Astrocyte of the cerebellum (primary cell): Measurements from ENCODE around the gene LRRC73.

Experiments used
- DNase-seq: peaks from one replicate; pipeline ENCODE4 v3.0.0-alpha.2; 2011; ENCODE audit warnings: low read depth
- H3K4me3 ChIP-seq: 2 replicates; pipeline ENCODE4 v1.5.1; 2011; ENCODE audit warnings: mild to moderate bottlenecking, low read depth, low read length, moderate library complexity
- CTCF ChIP-seq: IDR thresholded peaks from 2 replicates; pipeline ENCODE4 v1.5.1; 2012; ENCODE audit warnings: low read length, low read depth, moderate library complexity, mild to moderate bottlenecking; ENCODE audit errors: missing control alignments
- in situ Hi-C: cut with HindIII; loops from 2 replicates; pipeline ENCODE4 v1.10.0; 2017; ENCODE audit warnings: low sequenced_read_pairs

The LRRC73 gene

GRCh38 chr6:43475516-43475915 is 34.6 kb downstream of the LRRC73 start:
- TF ChIP-seq CTCF: no peak
- in situ Hi-C loops: no loop called here

DNA sequence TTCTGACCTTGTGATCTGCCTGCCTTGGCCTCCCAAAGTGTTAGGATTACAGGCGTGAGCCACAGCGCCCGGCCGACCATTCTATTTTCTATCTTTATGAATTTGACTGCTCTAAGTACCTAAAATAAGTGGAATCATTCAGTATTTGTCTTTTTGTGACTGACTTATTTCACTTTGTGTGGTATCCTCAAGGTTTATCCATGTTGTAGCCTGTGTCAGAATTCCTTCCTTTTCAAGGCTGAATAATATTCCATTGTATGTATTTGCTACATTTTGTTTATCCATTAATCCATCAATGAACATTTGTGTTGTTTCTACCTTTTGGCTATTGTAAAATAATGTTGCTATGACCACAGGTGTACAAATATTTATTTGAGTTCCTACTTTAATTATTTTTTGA is 37.6 kb downstream of the LRRC73 start:
- in situ Hi-C loops: no loop called here
- no peak for TF ChIP-seq CTCF

More at GRCh38 chr6:43475516-43475915, 34.6 kb downstream of the LRRC73 start:
- DNase-seq: no peak
- H3K4me3 ChIP-seq: no peak overlapping the region

GRCh38 chr6:43471399-43471798 is 38.7 kb downstream of the LRRC73 start:
- in situ Hi-C loops: no loop called here
- H3K4me3 ChIP-seq: no peak overlapping the region
- no peak for TF ChIP-seq CTCF
- DNase-seq: no peak

More for the DNA sequence above, 37.6 kb downstream of the LRRC73 start:
- no peak overlapping the region for H3K4me3 ChIP-seq
- DNase-seq: no peak

- TF ChIP-seq CTCF: no peak
- H3K4me3 ChIP-seq: no peak overlapping the region
- in situ Hi-C loops: no loop called here
- no peak for DNase-seq
Measured at GRCh38 chr6:43469947-43470346, 40.2 kb downstream of the LRRC73 start.

DNA sequence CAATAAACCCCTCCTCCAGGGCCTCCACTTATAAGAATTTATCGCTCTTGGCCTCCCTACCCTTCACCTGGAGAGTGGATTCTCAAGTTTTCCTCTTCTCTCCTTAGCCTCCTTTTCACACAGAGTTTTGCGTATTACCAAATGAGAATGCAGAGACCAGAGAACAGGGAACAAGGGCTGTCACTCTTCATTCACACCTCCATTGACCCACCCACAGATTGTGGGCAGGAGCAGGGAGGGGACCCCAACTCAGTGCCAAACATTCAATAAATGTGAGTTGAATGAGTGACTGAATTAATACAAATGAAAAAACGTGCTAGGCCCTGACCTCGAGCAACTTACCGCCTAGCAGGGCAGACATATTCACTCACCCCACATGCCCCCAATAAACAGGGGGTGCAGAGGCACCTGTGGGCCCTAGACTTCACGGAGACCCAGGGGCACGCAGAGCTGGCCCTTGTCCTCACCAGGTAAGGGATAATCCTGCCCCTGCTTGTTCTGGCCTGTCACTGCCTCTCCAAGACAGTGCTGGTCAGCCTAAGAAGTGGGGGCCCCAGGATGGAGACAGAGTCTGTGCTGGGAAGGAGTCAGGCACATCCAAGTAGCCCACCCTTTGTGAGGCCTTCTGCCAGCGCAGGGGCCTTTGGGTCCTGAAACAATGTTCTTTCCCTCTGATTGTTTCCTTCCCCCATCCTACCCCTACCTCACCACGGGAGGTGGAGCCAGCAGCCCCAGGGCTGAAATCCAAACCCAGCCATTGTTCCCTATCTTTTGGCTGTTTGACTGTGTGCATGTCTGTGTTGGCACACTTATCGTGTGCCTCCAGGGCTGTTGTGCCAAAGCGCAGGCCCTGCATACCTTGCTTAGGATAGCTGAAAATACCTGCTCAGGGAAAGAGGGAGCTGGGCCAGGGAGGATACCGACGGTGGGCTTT is 41.1 kb downstream of the LRRC73 start:
- no peak for DNase-seq
- no peak for TF ChIP-seq CTCF
- in situ Hi-C loops: no loop called here
- no peak overlapping the region for H3K4me3 ChIP-seq

- TF ChIP-seq CTCF: no peak
- in situ Hi-C loops: no loop called here
- no peak for DNase-seq
Measured at GRCh38 chr6:43468240-43468639, 41.9 kb downstream of the LRRC73 start.

More at GRCh38 chr6:43468240-43468639, 41.9 kb downstream of the LRRC73 start:
- no peak overlapping the region for H3K4me3 ChIP-seq
